PC-3 (cell line): ENCODE measurements around the gene BCR. TPM values are rescaled to one million over a fixed set of nuclear protein-coding genes. Genes with fewer than 3 reads are reported as not detected.
"Not testable (repeated sequence)": the region's sequence is repeated elsewhere in the genome, so short reads cannot be mapped to it uniquely, and the experiment has no call there.

ENCODE experiments used
- ATAC-seq: fragments of 200-7000 bp; cut with Tn5 transposase; 2 replicates; pipeline ENCODE4 v1.9.1; 2020; ENCODE audit warnings: mild to moderate bottlenecking, moderate library complexity
- BruUV-seq: library from RNA; stranded (reverse); fragments of 400-500 nt; replicated peaks from 2 replicates; lab custom pipeline; 2021; lab: Mats Ljungman, UMichigan
- CTCF ChIA-PET: fragments of 300-600 bp; sonication (Branson Sonifier 250); formaldehyde crosslinking; loops from one replicate; lab custom pipeline; 2022; ENCODE audit warnings: antibody characterized with exemption; lab: Charles Lee
- POLR2A ChIA-PET: fragments of 300-600 bp; sonication (Branson Sonifier 250); formaldehyde crosslinking; loops from one replicate; lab custom pipeline; 2022; ENCODE audit warnings: antibody characterized with exemption; ENCODE audit not compliant: unreplicated experiment; lab: Charles Lee
- DNase-seq: peaks from one replicate; pipeline ENCODE4 v3.0.0-alpha.2; 2015
- H2AFZ ChIP-seq: fragments of 300-600 bp; sonication (generic); 2 replicates; pipeline ENCODE4 v1.6.0; 2016; ENCODE audit warnings: antibody characterized with exemption, low read length
- H3F3A ChIP-seq: fragments of 300-600 bp; sonication (generic); one replicate; pipeline ENCODE4 v1.6.0; 2017; ENCODE audit warnings: antibody characterized with exemption, low read length, control low read depth, mild to moderate bottlenecking; ENCODE audit not compliant: unreplicated experiment
- H3K27ac ChIP-seq: fragments of 300-600 bp; sonication (generic); 2 replicates; pipeline ENCODE4 v1.5.1; 2016; ENCODE audit warnings: mild to moderate bottlenecking, low read length
- H3K27me3 ChIP-seq: fragments of 300-600 bp; sonication (generic); 2 replicates; pipeline ENCODE4 v1.6.1; 2016; ENCODE audit warnings: low read length, mixed read lengths
- H3K36me3 ChIP-seq: fragments of 300-600 bp; sonication (generic); 2 replicates; pipeline ENCODE4 v1.6.1; 2016; ENCODE audit warnings: low read depth, mixed run types, low read length, mixed read lengths
- H3K4me1 ChIP-seq: fragments of 300-600 bp; sonication (generic); 2 replicates; pipeline ENCODE4 v1.5.1; 2016; ENCODE audit warnings: low read length; ENCODE audit not compliant: insufficient read depth
- H3K4me2 ChIP-seq: fragments of 300-600 bp; sonication (generic); 2 replicates; pipeline ENCODE4 v1.6.0; 2016; ENCODE audit warnings: low read length
- H3K4me3 ChIP-seq: fragments of 300-600 bp; sonication (generic); 2 replicates; pipeline ENCODE4 v1.5.1; 2016; ENCODE audit warnings: mild to moderate bottlenecking, low read length, mixed read lengths
- H3K79me2 ChIP-seq: fragments of 300-600 bp; sonication (generic); 2 replicates; pipeline ENCODE4 v1.6.1; 2017; ENCODE audit warnings: low read length, mixed read lengths
- H3K9ac ChIP-seq: fragments of 300-600 bp; sonication (generic); 2 replicates; pipeline ENCODE4 v1.6.0; 2016; ENCODE audit warnings: mild to moderate bottlenecking, low read length
- H3K9me2 ChIP-seq: fragments of 300-600 bp; sonication (generic); replicated peaks from 2 replicates; pipeline ENCODE4 v1.6.1; 2016; ENCODE audit warnings: mixed run types, low read length, mixed read lengths
- H3K9me3 ChIP-seq: fragments of 300-600 bp; sonication (generic); 2 replicates; pipeline ENCODE4 v1.6.1; 2016; ENCODE audit warnings: low read length, mixed read lengths
- H4K20me1 ChIP-seq: fragments of 300-600 bp; sonication (generic); 2 replicates; pipeline ENCODE4 v1.6.1; 2016; ENCODE audit warnings: low read length, mixed read lengths
- EZH2 ChIP-seq: fragments of 300-600 bp; sonication (generic); IDR thresholded peaks from one replicate; pipeline ENCODE4 v1.6.1; 2017; ENCODE audit warnings: antibody characterized with exemption, mild to moderate bottlenecking, low read length; ENCODE audit not compliant: unreplicated experiment
- EZH2phosphoT487 ChIP-seq: fragments of 300-600 bp; sonication (generic); IDR thresholded peaks from 2 replicates; pipeline ENCODE4 v1.6.1; 2018; ENCODE audit warnings: mild to moderate bottlenecking, antibody characterized with exemption, low read length, borderline replicate concordance
- intact Hi-C: fragments of 100-400 bp; cut with micrococcal nuclease; formaldehyde crosslinking; loops from 2 replicates; pipeline ENCODE4 v1.9.0; 2023
- total RNA-seq: library from RNA; depleted of rRNA; stranded (reverse); fragments of >200 nt; gene quantifications from 2 replicates; pipeline ENCODE4 v1.2.3, GENCODE V29; 2014
- TF ChIP-seq, protein P1 (sequence below): fragments of 300-600 bp; sonication (generic); conservative IDR thresholded peaks from 2 replicates; pipeline ENCODE4 v1.5.1; 2017; ENCODE audit warnings: antibody characterized with exemption, low read depth, mild to moderate bottlenecking, low read length

Gene BCR
- total RNA-seq, 1 experiment from 2014 or later, result 36.8 TPM

DNA sequence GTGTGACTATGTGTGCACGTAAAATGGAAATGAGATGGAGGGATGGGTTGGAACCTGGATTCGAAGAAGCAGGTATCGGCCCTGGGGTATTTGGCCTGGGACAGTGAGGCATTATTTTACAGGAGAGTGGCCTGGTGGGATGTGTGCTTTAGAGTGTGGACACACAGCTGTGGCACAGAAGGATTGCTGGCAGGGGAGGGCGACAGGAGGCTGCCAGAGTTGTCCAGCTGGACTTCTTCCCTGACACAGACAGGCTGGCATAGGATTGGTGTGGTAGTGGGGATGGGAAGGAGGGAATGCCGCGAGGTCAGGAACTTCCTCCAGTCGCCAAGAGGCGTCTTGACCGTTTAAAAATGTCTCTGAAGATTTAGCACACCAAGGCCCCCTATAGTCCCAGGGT, 157.4 kb downstream of the BCR start:
- H3K27me3 ChIP-seq, H3K79me2 ChIP-seq, H4K20me1 ChIP-seq, intact Hi-C loops, H3K4me3 ChIP-seq, ATAC-seq, H3K27ac ChIP-seq, POLR2A ChIA-PET, DNase-seq, CTCF ChIA-PET, H3K9me2 ChIP-seq, H3F3A ChIP-seq, BruUV-seq, H3K4me2 ChIP-seq, H2AFZ ChIP-seq, H3K9ac ChIP-seq, H3K36me3 ChIP-seq, H3K4me1 ChIP-seq, H3K9me3 ChIP-seq: not testable (repeated sequence)

DNA sequence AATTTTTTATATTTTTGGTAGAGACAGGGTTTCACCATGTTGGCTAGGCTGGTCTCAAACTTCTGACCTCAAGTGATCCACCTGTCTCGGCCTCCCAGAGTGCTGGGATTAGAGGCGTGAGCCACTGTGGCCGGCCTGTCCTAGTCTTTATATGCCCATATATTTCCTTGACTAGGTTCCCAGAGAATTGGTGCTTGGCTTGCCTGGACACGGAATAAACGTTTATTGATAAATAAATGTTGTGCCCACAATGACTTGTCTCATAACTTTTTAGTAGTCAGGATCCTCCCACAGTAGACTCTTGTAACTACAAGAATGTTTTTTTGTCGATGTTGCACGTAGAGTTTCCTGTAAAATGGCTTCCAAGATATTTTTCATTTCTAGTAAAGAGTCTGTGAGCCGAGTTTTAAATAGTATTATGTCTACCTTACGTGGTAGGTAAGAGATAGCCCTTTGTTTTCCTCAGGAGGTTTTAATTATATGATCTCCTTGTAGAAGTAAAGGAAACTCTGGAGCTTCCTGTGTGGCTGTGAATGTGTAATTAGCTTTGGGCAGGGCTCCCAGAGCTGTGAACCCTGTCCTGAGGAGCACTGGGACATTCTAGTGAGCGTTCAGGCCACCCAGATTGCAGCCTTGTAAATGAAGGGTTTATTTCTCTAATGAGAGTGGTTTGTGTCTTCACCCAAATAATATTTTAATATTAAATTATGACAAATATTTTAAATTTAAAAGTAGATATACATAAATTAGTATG, 161.8 kb downstream of the BCR start:
- H3F3A ChIP-seq, BruUV-seq, ATAC-seq, H3K27me3 ChIP-seq, H3K9me2 ChIP-seq, POLR2A ChIA-PET, H4K20me1 ChIP-seq, H3K9ac ChIP-seq, H3K4me1 ChIP-seq, CTCF ChIA-PET, DNase-seq, intact Hi-C loops, H3K36me3 ChIP-seq, H3K9me3 ChIP-seq, H2AFZ ChIP-seq, H3K79me2 ChIP-seq, H3K27ac ChIP-seq, H3K4me3 ChIP-seq, H3K4me2 ChIP-seq: not testable (repeated sequence)

DNA sequence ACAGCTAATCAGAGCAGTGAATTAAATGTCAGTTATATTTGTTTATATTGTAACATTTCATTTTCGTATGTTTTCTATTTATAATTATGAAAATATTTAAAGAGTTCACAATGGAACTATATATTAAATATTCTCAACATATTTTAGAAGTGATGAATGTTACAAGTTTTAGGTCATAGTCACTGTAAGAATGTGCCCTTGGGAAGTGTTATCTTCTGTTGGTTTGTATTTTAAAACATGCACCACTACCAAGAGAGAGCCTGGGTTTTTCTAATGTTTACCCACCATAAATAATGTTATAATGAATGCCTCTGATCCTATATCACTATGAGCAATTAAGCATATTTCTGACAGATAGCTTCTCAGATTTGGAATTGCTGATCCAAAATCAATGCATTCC, 171.0 kb downstream of the BCR start:
- BruUV-seq, result no TSS peak
- POLR2A ChIA-PET, result no interaction called here
- no peaks in the 10 kb centered on the region for H3F3A ChIP-seq
- H3K9me3 ChIP-seq, result no peaks in the 10 kb centered on the region
- TF ChIP-seq EZH2phosphoT487, result no peak
- TF ChIP-seq, protein P1, sequence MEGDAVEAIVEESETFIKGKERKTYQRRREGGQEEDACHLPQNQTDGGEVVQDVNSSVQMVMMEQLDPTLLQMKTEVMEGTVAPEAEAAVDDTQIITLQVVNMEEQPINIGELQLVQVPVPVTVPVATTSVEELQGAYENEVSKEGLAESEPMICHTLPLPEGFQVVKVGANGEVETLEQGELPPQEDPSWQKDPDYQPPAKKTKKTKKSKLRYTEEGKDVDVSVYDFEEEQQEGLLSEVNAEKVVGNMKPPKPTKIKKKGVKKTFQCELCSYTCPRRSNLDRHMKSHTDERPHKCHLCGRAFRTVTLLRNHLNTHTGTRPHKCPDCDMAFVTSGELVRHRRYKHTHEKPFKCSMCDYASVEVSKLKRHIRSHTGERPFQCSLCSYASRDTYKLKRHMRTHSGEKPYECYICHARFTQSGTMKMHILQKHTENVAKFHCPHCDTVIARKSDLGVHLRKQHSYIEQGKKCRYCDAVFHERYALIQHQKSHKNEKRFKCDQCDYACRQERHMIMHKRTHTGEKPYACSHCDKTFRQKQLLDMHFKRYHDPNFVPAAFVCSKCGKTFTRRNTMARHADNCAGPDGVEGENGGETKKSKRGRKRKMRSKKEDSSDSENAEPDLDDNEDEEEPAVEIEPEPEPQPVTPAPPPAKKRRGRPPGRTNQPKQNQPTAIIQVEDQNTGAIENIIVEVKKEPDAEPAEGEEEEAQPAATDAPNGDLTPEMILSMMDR, result no peak
- no peak for TF ChIP-seq EZH2
- intact Hi-C loops, result no loop called here
- H3K4me3 ChIP-seq, result no peak overlapping the region
- H3K4me1 ChIP-seq, result no peaks in the 10 kb centered on the region
- H3K4me2 ChIP-seq, result no peak overlapping the region
- no peaks in the 10 kb centered on the region for H4K20me1 ChIP-seq
- CTCF ChIA-PET, result no interaction called here
- H3K36me3 ChIP-seq, result no peaks in the 10 kb centered on the region
- no peak overlapping the region for H3K27ac ChIP-seq
- no peak overlapping the region for H2AFZ ChIP-seq
- H3K27me3 ChIP-seq, result peaks cover 41% of the 10 kb centered on the region
- no peaks in the 10 kb centered on the region for H3K9me2 ChIP-seq
- ATAC-seq, result no peak
- no peak for DNase-seq
- H3K79me2 ChIP-seq, result no peaks in the 10 kb centered on the region
- H3K9ac ChIP-seq, result no peak overlapping the region

DNA sequence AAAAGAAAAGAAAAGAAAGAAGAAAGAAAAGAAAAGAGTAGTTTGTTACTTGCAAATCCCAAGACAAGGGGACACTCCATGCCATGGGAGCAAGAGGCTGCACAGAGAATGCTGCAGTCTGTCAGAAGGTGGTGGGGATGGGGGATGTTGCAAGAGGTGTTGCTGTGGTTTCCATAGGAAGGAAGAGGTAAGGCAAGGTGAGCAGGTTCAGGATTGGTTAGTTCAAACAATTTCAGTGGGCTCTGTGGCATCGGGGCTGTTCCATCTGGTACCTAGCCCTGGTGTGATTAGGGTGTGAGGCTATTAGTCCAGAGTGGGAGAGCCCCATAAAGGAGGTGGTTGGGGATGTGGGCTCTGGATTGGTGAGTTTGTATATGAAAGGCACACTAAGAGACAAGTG, 172.7 kb downstream of the BCR start:
- H3K9me3 ChIP-seq, result no peaks in the 10 kb centered on the region
- H3K4me1 ChIP-seq, result no peaks in the 10 kb centered on the region
- ATAC-seq (no peak), DNase-seq (no peak)
- ChIA-PET POLR2A (no interaction called here), CTCF (no interaction called here)
- TF ChIP-seq EZH2 (no peak), EZH2phosphoT487 (no peak)
- TF ChIP-seq, protein P1, result no peak
- intact Hi-C loops, result no loop called here
- no TSS peak for BruUV-seq
- H2AFZ ChIP-seq, result no peak overlapping the region
- no peak overlapping the region for H3K4me2 ChIP-seq
- H3K9ac ChIP-seq, result no peak overlapping the region
- no peak overlapping the region for H3K4me3 ChIP-seq
- H3K36me3 ChIP-seq, result no peaks in the 10 kb centered on the region
- peaks cover 42% of the 10 kb centered on the region for H3K27me3 ChIP-seq
- H4K20me1 ChIP-seq, result no peaks in the 10 kb centered on the region
- no peaks in the 10 kb centered on the region for H3F3A ChIP-seq
- H3K79me2 ChIP-seq, result no peaks in the 10 kb centered on the region
- H3K9me2 ChIP-seq, result no peaks in the 10 kb centered on the region
- no peak overlapping the region for H3K27ac ChIP-seq
